Non-pigmented ciliary epithelial cell (primary cell): ENCODE data around the gene ZNF460.

ENCODE experiments used
- DNase-seq: peaks from one replicate; pipeline ENCODE4 v3.0.0-alpha.2; 2010; ENCODE audit warnings: low read depth

Gene ZNF460

GRCh38 chr19:57280962-57281400 is 696 bp downstream of the ZNF460 start:
- DNase-seq: no peak

DNA sequence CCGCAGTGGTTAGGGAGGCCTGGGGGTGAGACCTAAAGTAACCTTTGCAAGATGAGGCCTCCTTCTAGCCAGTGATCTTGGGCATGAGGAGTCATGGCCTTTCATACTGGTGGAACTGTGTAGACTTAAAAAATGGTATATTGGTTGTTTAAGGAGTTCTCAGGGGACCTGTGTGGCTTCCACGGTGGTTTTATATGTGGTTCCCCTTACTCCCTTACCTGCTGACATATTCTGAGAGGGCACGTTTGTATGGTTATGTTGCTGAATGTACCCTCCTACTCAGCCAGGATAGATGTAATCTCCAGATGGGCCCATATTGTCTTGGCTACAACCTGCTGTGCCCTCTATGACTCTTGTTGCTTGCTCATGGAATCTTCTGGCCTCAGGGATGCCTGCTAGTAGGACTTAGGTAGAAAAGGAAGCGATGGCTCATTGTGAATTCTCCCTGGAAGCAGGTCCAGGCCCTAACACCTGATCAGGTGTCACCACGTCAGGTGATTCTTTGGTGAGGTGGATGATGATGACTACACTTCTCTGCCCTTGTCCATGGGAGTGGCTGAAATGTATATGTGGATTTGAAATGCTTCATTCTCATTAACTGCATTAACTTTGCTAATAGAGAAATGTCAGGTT is 1.8 kb downstream of the ZNF460 start:
- no peak for DNase-seq

DNA sequence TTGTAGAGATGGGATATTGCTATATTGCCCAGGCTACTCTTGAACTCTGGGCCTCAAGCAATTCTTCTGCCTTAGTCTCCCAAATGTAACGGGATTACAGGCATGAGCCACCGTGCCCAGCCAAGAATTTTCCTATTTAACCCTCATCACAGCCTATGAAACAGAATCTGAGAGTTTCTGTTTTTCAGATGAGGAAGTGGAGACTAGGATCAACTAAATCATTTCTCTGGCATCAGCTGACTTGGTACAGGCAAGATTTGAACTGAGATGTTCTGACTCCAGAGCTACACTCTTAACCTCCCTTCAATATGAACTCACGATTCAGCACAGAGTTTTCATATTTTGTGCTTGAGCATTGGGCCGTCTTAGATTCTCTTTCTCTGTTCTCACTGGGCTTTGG is 8.1 kb downstream of the ZNF460 start:
- no peak for DNase-seq

DNA sequence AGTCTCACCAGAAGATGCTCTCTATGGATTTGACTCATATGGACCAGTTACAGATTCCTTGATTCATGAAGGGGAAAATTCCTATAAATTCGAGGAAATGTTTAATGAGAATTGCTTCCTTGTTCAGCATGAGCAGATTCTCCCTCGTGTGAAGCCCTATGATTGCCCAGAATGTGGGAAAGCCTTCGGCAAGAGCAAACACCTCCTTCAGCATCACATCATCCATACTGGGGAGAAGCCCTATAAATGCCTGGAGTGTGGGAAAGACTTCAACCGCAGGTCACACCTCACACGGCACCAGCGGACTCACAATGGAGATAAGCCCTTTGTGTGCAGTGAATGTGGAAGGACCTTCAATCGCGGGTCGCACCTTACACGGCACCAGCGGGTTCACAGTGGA is 10.7 kb downstream of the ZNF460 start:
- no peak for DNase-seq

DNA sequence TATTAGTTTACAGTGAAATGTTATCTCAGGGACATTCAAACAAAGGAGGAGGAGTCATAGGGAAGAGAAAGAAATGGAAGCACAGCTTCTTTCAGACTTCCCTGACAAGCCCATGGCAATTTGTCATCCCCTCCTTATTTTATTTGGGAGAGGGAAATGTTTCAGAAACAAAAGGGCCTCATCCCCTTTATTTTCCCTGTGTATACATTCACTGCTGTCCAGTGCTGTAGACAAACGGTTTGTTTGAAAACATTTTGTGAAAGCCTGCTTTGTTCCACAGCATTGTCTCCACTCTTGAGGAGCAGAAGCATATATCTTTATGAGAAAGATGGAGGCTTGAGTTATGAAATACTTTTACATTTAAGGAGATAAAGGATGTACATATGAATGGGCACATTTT is 12.3 kb downstream of the ZNF460 start:
- no peak for DNase-seq

- no peak for DNase-seq
Measured at GRCh38 chr19:57293719-57294118, 13.4 kb downstream of the ZNF460 start.

DNA sequence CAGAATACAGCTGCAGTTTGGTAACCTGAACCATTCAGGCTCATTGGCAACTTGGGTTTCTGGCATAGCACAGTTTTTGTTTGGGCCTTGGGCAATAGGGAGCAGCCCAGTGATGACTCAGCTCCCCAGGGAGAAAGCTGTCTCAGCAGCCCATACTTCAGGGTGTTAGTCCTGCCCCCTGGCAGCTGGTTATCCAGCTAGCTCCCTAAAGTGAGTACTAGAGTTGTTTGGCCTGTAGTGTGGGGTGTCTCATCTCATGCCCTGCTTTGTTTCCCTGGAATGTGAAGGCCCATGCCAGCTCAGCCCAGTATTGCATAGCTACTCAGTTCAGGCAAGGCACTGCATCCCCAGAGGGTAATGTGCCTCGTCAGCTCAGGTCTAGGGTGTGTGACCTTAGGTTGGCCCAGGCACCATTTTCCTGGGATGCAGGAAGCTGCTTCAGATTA is 21.8 kb downstream of the ZNF460 start:
- peak; percentile 60 for DNase-seq

- DNase-seq: peak; percentile 49
Measured at GRCh38 chr19:57302727-57303401, 22.6 kb downstream of the ZNF460 start.

DNA sequence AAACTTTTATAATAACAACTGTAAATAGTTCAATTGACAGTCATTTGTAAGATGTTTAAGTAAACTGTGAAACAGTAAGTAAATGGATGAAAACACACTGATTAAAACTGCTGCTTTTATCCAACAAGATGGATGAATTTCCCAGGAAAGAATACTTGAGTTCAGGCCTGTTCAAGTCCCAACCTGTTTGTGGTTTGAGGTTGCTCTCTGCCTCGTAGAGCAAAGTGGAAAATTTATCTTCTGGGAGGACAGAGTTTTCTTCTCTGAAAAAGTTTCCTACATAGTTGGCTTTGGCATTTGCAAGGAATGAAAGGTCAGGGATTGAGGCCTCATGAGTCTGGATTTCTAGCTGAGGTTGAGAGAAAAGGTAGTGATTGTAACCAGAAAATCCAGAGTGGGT is 24.8 kb downstream of the ZNF460 start:
- DNase-seq: no peak

- DNase-seq: no peak
Measured at GRCh38 chr19:57308514-57308913, 28.2 kb downstream of the ZNF460 start.

DNA sequence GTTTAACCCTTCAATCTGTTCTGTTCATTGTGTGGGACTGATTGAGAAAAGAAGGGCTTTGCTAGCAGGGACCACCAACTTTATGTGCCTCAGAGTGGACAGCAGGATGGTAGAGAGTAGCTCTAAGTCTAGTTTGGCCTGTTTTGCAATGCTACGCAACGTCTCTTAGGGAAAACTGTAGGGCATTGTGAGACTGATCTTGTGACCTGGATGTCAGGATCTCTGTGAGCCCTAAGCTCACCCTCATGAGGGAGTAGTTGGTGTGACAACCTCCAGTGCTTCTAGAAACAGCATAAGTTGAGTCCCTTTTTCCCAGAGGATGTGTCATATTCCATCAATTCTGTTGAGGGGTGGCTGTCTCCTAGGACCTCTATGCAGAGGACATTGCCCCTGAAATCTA is 30.5 kb downstream of the ZNF460 start:
- DNase-seq: no peak

- DNase-seq: no peak
Measured at GRCh38 chr19:57314146-57314545, 33.9 kb downstream of the ZNF460 start.

- no peak for DNase-seq
Measured at GRCh38 chr19:57317503-57317902, 37.2 kb downstream of the ZNF460 start.

- no peak for DNase-seq
Measured at GRCh38 chr19:57319869-57320179, 39.5 kb downstream of the ZNF460 start.

DNA sequence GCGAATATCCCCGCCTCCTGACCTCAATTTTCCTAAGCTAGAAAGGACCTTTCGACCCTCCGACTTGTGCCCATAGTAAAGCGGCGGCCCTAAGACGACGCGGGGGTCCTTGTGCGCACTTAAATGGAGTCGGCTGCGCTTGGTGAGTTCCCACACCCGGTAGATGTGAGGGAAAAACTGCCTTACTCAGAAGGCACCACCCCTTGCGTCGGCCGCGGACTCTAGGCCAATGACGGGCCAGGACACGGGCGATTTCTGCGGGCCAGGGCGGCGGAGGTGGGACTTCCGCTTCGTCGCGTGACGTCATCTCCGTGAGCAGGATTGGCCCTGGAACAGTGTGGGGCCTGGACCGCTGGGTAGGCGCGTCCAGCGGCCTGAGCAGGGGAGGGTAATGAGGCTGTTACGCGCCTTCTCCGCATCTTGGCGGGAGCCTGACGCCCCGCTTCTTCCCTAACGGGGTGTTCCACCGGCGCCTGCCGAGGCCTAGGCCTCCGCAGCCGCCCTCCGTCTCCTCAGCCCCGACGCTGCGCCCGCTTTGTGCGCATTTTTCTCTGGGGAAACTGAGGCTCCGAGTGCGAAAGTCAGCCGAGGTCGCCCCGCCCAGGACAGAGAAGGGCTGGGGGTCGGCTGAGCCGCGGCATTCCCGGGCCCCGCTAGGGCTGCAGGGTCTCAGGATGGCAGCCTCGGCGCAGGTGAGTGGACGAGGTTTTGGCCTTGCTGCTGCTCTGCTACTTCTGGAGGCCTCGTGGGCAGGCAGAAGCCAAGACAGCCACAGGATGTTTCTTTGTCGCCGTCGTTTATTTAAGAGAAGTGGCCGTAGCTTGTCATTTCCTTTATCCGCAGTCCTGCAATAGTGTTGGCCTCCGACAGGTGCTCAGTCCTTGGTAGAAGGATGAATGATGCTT is 40.1 kb downstream of the ZNF460 start, which contains the start of gene ZNF543:
Gene ZNF543 (plus strand): TSS at position 293 of the 905 bp plus-strand sequence. CDS start 382 bp downstream, at position 675.
- peak; percentile 79 for DNase-seq

GRCh38 chr19:57321116-57321515 is 40.8 kb downstream of the ZNF460 start:
- no peak for DNase-seq

DNA sequence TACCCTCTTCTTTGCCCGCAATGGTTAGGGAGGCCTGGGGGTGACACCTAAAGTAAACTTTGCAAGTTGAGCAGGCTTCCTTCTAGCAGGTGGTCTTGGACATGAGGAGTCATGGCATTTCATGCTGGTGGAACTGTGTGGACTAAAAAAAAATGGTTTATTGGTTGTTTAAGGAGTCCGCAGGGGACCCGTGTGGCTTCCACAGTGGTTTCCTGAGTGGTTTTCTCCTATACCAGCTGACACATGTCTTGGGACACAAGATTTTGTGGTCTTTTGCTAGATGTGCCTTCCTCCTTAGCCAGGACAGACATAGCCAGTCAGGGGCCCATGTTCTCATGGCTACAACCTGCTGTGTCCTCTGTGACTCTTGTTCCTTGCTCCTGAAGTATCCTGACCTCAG is 41.5 kb downstream of the ZNF460 start:
- DNase-seq: no peak

DNA sequence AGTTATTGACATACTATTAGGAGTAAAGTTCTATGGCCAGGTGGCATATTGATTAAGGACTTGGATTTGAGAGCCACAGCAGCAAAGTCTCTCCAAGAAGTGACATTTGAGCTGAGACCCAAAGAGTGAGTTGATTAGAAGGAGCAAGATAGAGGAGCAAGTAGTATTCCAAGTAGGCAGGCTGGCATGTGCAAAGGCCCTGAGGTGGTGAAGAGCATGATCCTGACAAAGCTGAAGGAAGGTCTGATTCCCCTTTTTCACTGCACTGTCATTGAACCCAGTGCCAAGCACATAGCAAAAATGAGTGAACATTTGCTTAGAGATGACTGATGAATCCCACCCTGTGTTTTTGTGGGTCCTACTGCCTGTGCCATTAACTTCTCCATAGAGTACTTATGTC is 44.7 kb downstream of the ZNF460 start:
- DNase-seq: no peak

DNA sequence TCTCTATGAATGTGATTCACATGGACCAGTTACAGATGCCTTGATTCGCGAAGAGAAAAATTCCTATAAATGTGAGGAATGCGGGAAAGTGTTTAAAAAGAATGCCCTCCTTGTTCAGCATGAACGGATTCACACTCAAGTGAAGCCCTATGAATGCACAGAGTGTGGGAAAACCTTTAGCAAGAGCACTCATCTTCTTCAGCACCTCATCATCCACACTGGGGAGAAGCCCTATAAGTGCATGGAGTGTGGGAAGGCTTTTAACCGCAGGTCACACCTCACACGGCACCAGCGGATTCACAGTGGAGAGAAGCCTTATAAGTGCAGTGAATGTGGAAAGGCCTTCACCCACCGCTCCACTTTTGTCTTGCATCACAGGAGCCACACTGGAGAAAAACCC is 47.7 kb downstream of the ZNF460 start:
- no peak for DNase-seq

GRCh38 chr19:57334191-57334590 is 53.9 kb downstream of the ZNF460 start:
- DNase-seq: no peak

DNA sequence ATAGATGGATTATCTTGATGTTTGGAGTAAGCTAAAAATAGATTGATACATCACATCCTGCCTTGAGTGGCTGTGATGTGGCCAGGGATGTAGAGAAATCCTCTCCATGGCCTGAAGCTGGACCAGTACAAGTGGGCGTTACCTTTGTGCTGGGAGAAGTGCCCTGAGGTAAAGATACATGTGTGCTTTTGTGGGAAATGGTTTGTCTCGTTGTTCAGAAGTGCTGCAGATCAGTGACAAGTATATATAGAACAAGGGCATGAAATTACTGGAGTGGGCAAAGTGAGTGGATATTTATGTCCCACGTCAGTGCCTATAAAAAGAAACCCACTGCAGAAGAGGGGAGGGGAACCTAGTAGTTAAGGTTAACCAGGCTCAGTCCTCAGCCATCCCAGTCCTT is 58.6 kb downstream of the ZNF460 start:
- no peak for DNase-seq

GRCh38 chr19:57342582-57342981 is 62.3 kb downstream of the ZNF460 start:
- no peak for DNase-seq
